Activated B cell treated with CpG ODN at 0.5 μM for 24 hours (primary cell): ENCODE measurements around the gene N4BP3. TPM values are rescaled to one million over a fixed set of nuclear protein-coding genes. Genes with fewer than 3 reads are reported as not detected.
A peak's percentile ranks its signal among the peaks of the same experiment; 100 is the strongest.

ENCODE experiments used
- ATAC-seq: fragments of 200-7000 bp; cut with Tn5 transposase; one replicate; pipeline ENCODE4 v1.10.0; 2021; ENCODE audit warnings: low read depth, mild to moderate bottlenecking, moderate library complexity
- CTCF ChIA-PET: fragments of 350-600 bp; sonication (Branson Sonifier 250); formaldehyde crosslinking; loops from one replicate; lab custom pipeline; 2021; ENCODE audit warnings: antibody characterized with exemption; lab: Charles Lee
- POLR2A ChIA-PET: fragments of 350-600 bp; sonication (Branson Sonifier 250); formaldehyde crosslinking; loops from one replicate; lab custom pipeline; 2021; ENCODE audit warnings: antibody characterized with exemption; lab: Charles Lee
- DNase-seq: peaks from one replicate; pipeline ENCODE4 v3.0.0; 2022
- H3K27ac Mint-ChIP-seq: one replicate; pipeline ENCODE4 v1.8.0; 2020; ENCODE audit warnings: mixed read lengths
- H3K27me3 Mint-ChIP-seq: one replicate; pipeline ENCODE4 v1.8.0; 2021; ENCODE audit warnings: mixed read lengths
- H3K36me3 Mint-ChIP-seq: one replicate; pipeline ENCODE4 v1.8.0; 2021; ENCODE audit warnings: low read depth, mixed read lengths
- H3K4me1 Mint-ChIP-seq: one replicate; pipeline ENCODE4 v1.8.0; 2021; ENCODE audit warnings: mixed read lengths
- H3K4me3 Mint-ChIP-seq: one replicate; pipeline ENCODE4 v1.8.0; 2020; ENCODE audit warnings: mild to moderate bottlenecking, mixed read lengths
- H3K9me3 Mint-ChIP-seq: one replicate; pipeline ENCODE4 v1.8.0; 2020; ENCODE audit warnings: mixed read lengths
- CTCF ChIP-seq: fragments of 200-600 bp; IDR thresholded peaks from one replicate; pipeline ENCODE4 v1.8.0; 2022; ENCODE audit warnings: antibody characterized with exemption, mild to moderate bottlenecking
- intact Hi-C: fragments of 100-400 bp; cut with micrococcal nuclease; formaldehyde crosslinking; loops from one replicate; pipeline ENCODE4 v1.15.1; 2024
- total RNA-seq: library from RNA; stranded (reverse); gene quantifications from 2 replicates; pipeline ENCODE4 v1.2.3, GENCODE V29; 2022

Gene N4BP3
- total RNA-seq, 1 donor from 2014 or later: 18.1 TPM

GRCh38 chr5:178116143-178116885 lies 3.0 kb downstream of the N4BP3 start:
- POLR2A ChIA-PET: interaction anchor here (0.6 to 4.3 kb wide), 6 partner anchors 14 to 1694 kb away, joined by 3 to 28 read pairs (median 8); partner anchors contain the start of genes HNRNPAB, NHP2 and RMND5B
- ATAC-seq: peak; percentile 44
- intact Hi-C loops: loop anchor here (1.0 to 10.0 kb wide), 2 partner anchors 690 to 1582 kb away; partner anchors contain the start of genes GRK6 and RNF44
- H3K27ac Mint-ChIP-seq: peak overlapping the region; percentile 94
- H3K4me3 Mint-ChIP-seq: peak overlapping the region; percentile 98
- peaks cover 6% of the 10 kb centered on the region for H3K36me3 Mint-ChIP-seq
- no peaks in the 10 kb centered on the region for H3K9me3 Mint-ChIP-seq
- H3K4me1 Mint-ChIP-seq: peaks cover 77% of the 10 kb centered on the region
- no peaks in the 10 kb centered on the region for H3K27me3 Mint-ChIP-seq
- CTCF ChIA-PET: interaction anchor here (1.0 to 1.3 kb wide), 2 partner anchors 10 to 40 kb away, joined by 5 read pairs; no protein-coding TSS in a partner anchor
- DNase-seq: peak; percentile 63
- TF ChIP-seq CTCF: no peak

GRCh38 chr5:178117923-178118701 lies 4.8 kb downstream of the N4BP3 start:
- ChIA-PET CTCF (interaction anchor here (0.6 to 1.2 kb wide), 3 partner anchors 12 to 43 kb away, joined by 3 to 4 read pairs (median 3); no protein-coding TSS in a partner anchor), POLR2A (interaction anchor here (0.6 to 4.3 kb wide), 4 partner anchors 12 to 519 kb away, joined by 4 to 28 read pairs (median 6); partner anchors contain the start of genes B4GALT7, NHP2 and RMND5B)
- Mint-ChIP-seq H3K4me3 (peak overlapping the region; percentile 64), H3K27me3 (no peaks in the 10 kb centered on the region), H3K9me3 (no peaks in the 10 kb centered on the region), H3K4me1 (peaks cover 79% of the 10 kb centered on the region), H3K36me3 (peaks cover 13% of the 10 kb centered on the region), H3K27ac (peak overlapping the region; percentile 63)
- no peak for ATAC-seq
- no peak for TF ChIP-seq CTCF
- DNase-seq: no peak
- intact Hi-C loops: loop anchor here (10.0 kb wide), 1 partner anchor 1583 kb away; the partner anchor contains the start of gene RNF44

- DNase-seq (no peak), ATAC-seq (no peak)
- H3K36me3 Mint-ChIP-seq: peaks cover 19% of the 10 kb centered on the region
- POLR2A ChIA-PET: interaction anchor here (0.5 to 2.0 kb wide), 5 partner anchors 11 to 742 kb away, joined by 3 to 22 read pairs (median 6); partner anchors contain the start of genes HNRNPAB, NHP2 and RMND5B
- no peaks in the 10 kb centered on the region for H3K9me3 Mint-ChIP-seq
- peaks cover 75% of the 10 kb centered on the region for H3K4me1 Mint-ChIP-seq
- no peak overlapping the region for H3K27ac Mint-ChIP-seq
- H3K4me3 Mint-ChIP-seq: no peak overlapping the region
- CTCF ChIA-PET: interaction anchor here (0.8 to 4.5 kb wide), 9 partner anchors 11 to 66 kb away, joined by 3 to 46 read pairs (median 6); partner anchors contain the start of genes NHP2 and RMND5B
- TF ChIP-seq CTCF: no peak
- intact Hi-C loops: loop anchor here (10.0 kb wide), 1 partner anchor 1585 kb away; the partner anchor contains the start of gene RNF44
- H3K27me3 Mint-ChIP-seq: no peaks in the 10 kb centered on the region
These were observed 6.7 kb downstream of the N4BP3 start for GRCh38 chr5:178119915-178120606.

GRCh38 chr5:178120607-178121357 lies 7.5 kb downstream of the N4BP3 start:
- intact Hi-C loops: loop anchor here (1.0 kb wide), 2 partner anchors 10 to 26 kb away; no protein-coding TSS in a partner anchor
- CTCF ChIA-PET: interaction anchor here (0.6 to 4.5 kb wide), 11 partner anchors 10 to 67 kb away, joined by 3 to 46 read pairs (median 4); partner anchors contain the start of genes NHP2 and RMND5B
- DNase-seq (peak; percentile 56), ATAC-seq (peak; percentile 67)
- peak overlapping the region; percentile 65 for H3K27ac Mint-ChIP-seq
- H3K36me3 Mint-ChIP-seq: peaks cover 19% of the 10 kb centered on the region
- H3K4me3 Mint-ChIP-seq: peak overlapping the region; percentile 55
- no peaks in the 10 kb centered on the region for H3K27me3 Mint-ChIP-seq
- POLR2A ChIA-PET: interaction anchor here (0.5 to 2.0 kb wide), 6 partner anchors 11 to 742 kb away, joined by 3 to 22 read pairs (median 4); partner anchors contain the start of genes HNRNPAB, NHP2 and RMND5B
- peak; percentile 25 for TF ChIP-seq CTCF
- no peaks in the 10 kb centered on the region for H3K9me3 Mint-ChIP-seq
- peaks cover 68% of the 10 kb centered on the region for H3K4me1 Mint-ChIP-seq
